Measurements from ENCODE around the gene ATP6AP1.

Gene ATP6AP1

DNA sequence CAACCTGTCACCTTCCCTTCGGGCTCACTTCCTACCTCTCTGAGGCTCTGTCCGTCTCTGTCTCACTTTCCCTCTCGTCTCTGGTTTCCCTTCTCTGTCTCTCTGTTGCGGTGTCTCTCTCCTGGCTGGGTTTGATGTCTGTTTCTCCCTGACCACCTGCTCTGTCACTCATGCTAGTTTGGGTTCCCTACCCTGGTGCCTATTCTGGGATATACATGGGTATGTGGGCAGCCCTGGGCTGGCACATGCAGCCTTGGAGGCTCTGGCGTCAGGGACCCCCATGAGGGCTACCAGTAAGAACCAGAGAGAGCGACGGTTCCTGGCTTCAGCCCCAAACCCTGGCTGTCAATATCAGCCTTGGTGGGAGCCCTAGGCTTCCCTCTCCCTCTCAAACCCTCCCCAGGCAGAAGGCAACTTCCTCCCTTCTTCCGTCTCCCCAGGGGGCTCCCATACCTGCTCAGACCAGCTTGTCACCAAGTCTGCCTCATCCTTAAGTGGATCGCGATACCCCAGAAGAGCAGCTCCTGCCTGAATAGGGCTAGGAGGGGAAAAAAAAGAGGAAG, 19.7 kb upstream of the ATP6AP1 start:
- peak overlapping the region; percentile 45 for H3K4me3 ChIP-seq (ENCODE audit: low read depth, low read length)
- TF ChIP-seq, protein P1, sequence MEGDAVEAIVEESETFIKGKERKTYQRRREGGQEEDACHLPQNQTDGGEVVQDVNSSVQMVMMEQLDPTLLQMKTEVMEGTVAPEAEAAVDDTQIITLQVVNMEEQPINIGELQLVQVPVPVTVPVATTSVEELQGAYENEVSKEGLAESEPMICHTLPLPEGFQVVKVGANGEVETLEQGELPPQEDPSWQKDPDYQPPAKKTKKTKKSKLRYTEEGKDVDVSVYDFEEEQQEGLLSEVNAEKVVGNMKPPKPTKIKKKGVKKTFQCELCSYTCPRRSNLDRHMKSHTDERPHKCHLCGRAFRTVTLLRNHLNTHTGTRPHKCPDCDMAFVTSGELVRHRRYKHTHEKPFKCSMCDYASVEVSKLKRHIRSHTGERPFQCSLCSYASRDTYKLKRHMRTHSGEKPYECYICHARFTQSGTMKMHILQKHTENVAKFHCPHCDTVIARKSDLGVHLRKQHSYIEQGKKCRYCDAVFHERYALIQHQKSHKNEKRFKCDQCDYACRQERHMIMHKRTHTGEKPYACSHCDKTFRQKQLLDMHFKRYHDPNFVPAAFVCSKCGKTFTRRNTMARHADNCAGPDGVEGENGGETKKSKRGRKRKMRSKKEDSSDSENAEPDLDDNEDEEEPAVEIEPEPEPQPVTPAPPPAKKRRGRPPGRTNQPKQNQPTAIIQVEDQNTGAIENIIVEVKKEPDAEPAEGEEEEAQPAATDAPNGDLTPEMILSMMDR (IDR thresholded peaks at IDR 0.05; ENCODE audit: low read depth, low read length, missing control alignments) = no peak
- no peak for DNase-seq (ENCODE audit: low read depth)
- in situ Hi-C loops (cut with HindIII; ENCODE audit: low sequenced_read_pairs) = no loop called here

DNA sequence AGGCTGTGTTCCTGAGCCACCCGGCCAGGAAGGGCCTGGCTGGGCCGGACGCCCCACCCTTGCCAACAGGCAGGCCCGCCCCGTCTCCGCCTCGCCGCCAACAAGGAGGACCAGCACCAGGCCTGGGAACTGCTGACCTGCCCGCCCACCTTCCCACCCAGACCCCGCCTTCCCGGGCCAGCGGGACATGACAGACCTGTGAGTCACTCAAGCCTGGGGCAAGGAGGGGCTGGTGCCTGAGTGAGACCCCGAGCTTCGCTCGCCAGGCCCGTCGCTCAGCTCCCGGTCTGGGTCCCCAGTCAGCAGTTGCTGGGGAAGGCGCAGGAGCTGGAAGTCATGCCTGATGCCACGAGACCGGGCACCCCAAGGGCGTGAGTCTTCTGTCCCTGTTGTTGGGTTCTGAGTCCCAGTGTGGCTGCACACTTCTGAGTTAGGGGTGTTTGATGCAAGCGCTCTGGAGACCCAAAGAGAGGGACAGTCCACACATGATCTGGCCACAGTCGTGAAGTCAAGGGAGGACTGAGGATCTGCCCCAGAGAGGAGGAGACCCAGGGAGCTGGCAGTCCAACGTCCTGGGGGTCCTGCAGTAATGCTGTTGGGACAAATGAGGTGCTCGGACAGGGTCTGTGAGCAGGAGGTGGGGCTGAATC, 19.1 kb upstream of the ATP6AP1 start, which contains the start of gene DNASE1L1:
Gene DNASE1L1, minus strand, starts transcription at position 33 of the 650 bp plus-strand sequence. CDS start 3,686 bp downstream, outside the sequence.
- in situ Hi-C loops (cut with HindIII; ENCODE audit: low sequenced_read_pairs) = no loop called here
- DNase-seq (ENCODE audit: low read depth) = peak; percentile 62
- H3K4me3 ChIP-seq (ENCODE audit: low read depth, low read length) = peak within 1 kb of the TSS; percentile 45
- TF ChIP-seq, protein P1 (IDR thresholded peaks at IDR 0.05; ENCODE audit: low read depth, low read length, missing control alignments) = no peak

DNA sequence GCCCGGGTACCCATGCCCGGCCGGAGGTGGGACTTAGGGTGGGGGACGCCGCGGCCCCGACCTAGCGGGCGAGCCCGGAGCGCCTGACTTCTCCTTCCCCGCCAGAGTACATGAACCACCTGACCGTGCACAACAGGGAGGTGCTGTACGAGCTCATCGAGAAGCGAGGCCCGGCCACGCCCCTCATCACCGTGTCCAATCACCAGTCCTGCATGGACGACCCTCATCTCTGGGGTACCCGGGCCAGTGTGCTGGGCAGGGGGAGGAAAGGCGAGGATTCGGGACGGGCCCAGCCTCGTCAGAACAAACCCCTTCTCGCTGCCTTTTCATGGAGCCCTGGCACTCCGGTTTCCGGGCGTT, 16.5 kb upstream of the ATP6AP1 start:
- H3K4me3 ChIP-seq (ENCODE audit: low read depth, low read length) = peak overlapping the region; percentile 59
- no peak for DNase-seq (ENCODE audit: low read depth)
- in situ Hi-C loops (cut with HindIII; ENCODE audit: low sequenced_read_pairs) = no loop called here
- TF ChIP-seq, protein P1 (IDR thresholded peaks at IDR 0.05; ENCODE audit: low read depth, low read length, missing control alignments) = no peak

DNA sequence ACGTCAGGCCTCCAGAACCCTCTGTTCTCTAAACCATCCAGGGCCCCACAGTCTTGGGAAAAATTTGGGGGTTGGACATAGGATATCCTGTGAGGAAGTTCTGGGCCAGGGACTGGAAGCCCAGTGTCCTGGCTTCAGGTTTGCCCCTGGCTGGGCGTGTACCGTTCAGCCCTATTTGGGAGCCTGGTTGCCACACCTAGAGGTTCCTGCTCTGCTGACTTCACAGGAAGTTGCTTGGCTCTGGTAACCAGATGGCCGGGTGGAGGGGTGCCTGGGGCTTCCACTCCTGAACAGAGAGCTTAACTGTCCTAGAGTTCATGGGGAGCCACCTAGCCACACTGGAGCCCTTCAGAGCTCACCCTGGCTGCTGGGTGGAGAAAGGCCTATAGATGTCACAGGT, 16.0 kb upstream of the ATP6AP1 start:
- no peak for DNase-seq (ENCODE audit: low read depth)
- H3K4me3 ChIP-seq (ENCODE audit: low read depth, low read length) = peak overlapping the region; percentile 59
- TF ChIP-seq, protein P1 (IDR thresholded peaks at IDR 0.05; ENCODE audit: low read depth, low read length, missing control alignments) = no peak
- in situ Hi-C loops (cut with HindIII; ENCODE audit: low sequenced_read_pairs) = no loop called here

DNA sequence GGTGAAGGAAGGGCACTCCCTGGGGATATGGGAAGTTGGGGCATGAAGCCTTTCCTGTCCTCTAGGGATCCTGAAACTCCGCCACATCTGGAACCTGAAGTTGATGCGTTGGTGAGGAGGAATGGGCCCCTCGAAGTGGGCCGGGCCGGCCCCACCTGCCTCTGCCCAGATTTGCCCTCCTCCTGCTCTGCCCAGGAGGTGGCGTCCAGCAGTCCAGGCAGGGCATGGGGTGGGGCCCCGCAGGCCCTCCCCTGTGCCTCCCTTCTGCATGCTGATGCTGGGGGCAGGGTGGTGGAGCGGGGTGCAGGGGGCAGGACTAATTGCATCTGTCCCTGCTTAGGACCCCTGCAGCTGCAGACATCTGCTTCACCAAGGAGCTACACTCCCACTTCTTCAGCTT, 15.3 kb upstream of the ATP6AP1 start:
- no peak overlapping the region for H3K4me3 ChIP-seq (ENCODE audit: low read depth, low read length)
- in situ Hi-C loops (cut with HindIII; ENCODE audit: low sequenced_read_pairs) = no loop called here
- DNase-seq (ENCODE audit: low read depth) = no peak
- TF ChIP-seq, protein P1 (IDR thresholded peaks at IDR 0.05; ENCODE audit: low read depth, low read length, missing control alignments) = no peak

DNA sequence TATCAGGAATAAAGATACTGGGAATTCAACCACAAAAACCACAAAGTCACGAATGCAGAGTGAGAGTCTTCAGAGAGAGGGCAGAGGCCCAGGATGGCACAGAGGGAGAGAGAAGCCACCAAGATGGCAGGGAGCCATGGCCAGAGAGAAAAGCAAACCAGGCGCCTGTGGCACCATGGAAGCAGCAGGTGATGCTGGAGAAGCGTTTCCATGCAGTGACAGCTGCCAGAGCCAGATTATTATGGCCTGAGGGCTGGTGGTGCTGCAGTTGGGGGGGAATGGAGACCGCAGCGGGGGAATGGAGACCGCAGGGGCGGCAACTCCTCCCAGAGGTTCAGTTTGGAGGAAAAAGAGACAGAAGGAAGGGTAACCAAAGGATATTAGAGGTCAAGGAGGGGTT, 11.3 kb upstream of the ATP6AP1 start:
- H3K4me3 ChIP-seq (ENCODE audit: low read depth, low read length) = no peak overlapping the region
- DNase-seq (ENCODE audit: low read depth) = no peak
- in situ Hi-C loops (cut with HindIII; ENCODE audit: low sequenced_read_pairs) = no loop called here
- TF ChIP-seq, protein P1 (IDR thresholded peaks at IDR 0.05; ENCODE audit: low read depth, low read length, missing control alignments) = no peak
